ENCODE results near the gene ZNF232.

GRCh38 chr17:5133311-5133710 lies 21.6 kb upstream of the ZNF232 start:
- TF ChIP-seq CTCF (IDR thresholded peaks at IDR 0.05 in 2 of 3, conservative IDR thresholded peaks at IDR 0.05 in 1 of 3; ENCODE audit: borderline replicate concordance in 1 of 3, insufficient read depth in 1 of 3, low read depth in 2 of 3, low read length in 2 of 3) (no peak), POLR2A (IDR thresholded peaks at IDR 0.05; ENCODE audit: borderline replicate concordance, extremely low read depth, insufficient read depth, insufficient read length) (no peak), YY1 (IDR thresholded peaks at IDR 0.05; ENCODE audit: extremely low read depth, insufficient replicate concordance, low read depth, low read length) (no peak), MAX (IDR thresholded peaks at IDR 0.05) (no peak), EGR1 (IDR thresholded peaks at IDR 0.05; ENCODE audit: low read depth) (no peak)

Data from HCT116 (cell line).